ENCODE measurements around the gene CTSE. TPM values are rescaled to one million over a fixed set of nuclear protein-coding genes. Genes with fewer than 3 reads are reported as not detected.
A peak's percentile ranks its signal among the peaks of the same experiment; 100 is the strongest.

The CTSE gene
- polyA plus RNA-seq, 1 donor from 2014 or later = not detected

- no peak overlapping the region for H3K4me3 Mint-ChIP-seq
Observed at GRCh38 chr1:205980237-205980870, 43.3 kb downstream of the CTSE start.

GRCh38 chr1:205979301-205979700, 44.4 kb downstream of the CTSE start:
- peaks cover under 1 to 4% (median 2%) of the 10 kb centered on the region in 3 donors for H3K4me1 Mint-ChIP-seq
- no peaks in the 10 kb centered on the region for H3K36me3 Mint-ChIP-seq
- H3K4me3 Mint-ChIP-seq = no peak overlapping the region
- H3K9me3 Mint-ChIP-seq = peaks cover 0 to 2% (median 0%) of the 10 kb centered on the region in 3 donors
- no peaks in the 10 kb centered on the region for H3K27me3 Mint-ChIP-seq
- H3K27ac Mint-ChIP-seq = no peak overlapping the region

More at GRCh38 chr1:205980237-205980870, 43.3 kb downstream of the CTSE start:
- Mint-ChIP-seq H3K27me3 (no peaks in the 10 kb centered on the region), H3K4me1 (peaks cover 0 to 4% (median 2%) of the 10 kb centered on the region in 3 donors), H3K36me3 (no peaks in the 10 kb centered on the region), H3K27ac (no peak overlapping the region), H3K9me3 (peaks cover 0 to 2% (median 0%) of the 10 kb centered on the region in 3 donors)

GRCh38 chr1:205978676-205979075, 45.0 kb downstream of the CTSE start:
- Mint-ChIP-seq H3K27ac (no peak overlapping the region), H3K27me3 (no peaks in the 10 kb centered on the region), H3K4me1 (peaks cover 2 to 4% (median 3%) of the 10 kb centered on the region in 3 donors), H3K4me3 (no peak overlapping the region), H3K36me3 (no peaks in the 10 kb centered on the region), H3K9me3 (peaks cover 0 to 2% (median 0%) of the 10 kb centered on the region in 3 donors)

- Mint-ChIP-seq H3K4me3 (no peak overlapping the region), H3K36me3 (no peaks in the 10 kb centered on the region), H3K4me1 (peaks cover 2 to 6% (median 4%) of the 10 kb centered on the region in 3 donors), H3K27me3 (no peaks in the 10 kb centered on the region), H3K27ac (no peak overlapping the region), H3K9me3 (peaks cover 0 to 2% (median 0%) of the 10 kb centered on the region in 3 donors)
Observed at GRCh38 chr1:205977402-205978014, 46.2 kb downstream of the CTSE start.

GRCh38 chr1:205976708-205977401, 46.8 kb downstream of the CTSE start:
- no peaks in the 10 kb centered on the region for H3K36me3 Mint-ChIP-seq
- H3K27ac Mint-ChIP-seq = no peak overlapping the region
- H3K4me1 Mint-ChIP-seq = peaks cover 2 to 6% (median 4%) of the 10 kb centered on the region in 3 donors
- peaks cover 0 to 2% (median 0%) of the 10 kb centered on the region in 3 donors for H3K9me3 Mint-ChIP-seq
- no peak overlapping the region for H3K4me3 Mint-ChIP-seq
- no peaks in the 10 kb centered on the region for H3K27me3 Mint-ChIP-seq

GRCh38 chr1:205976036-205976435, 47.7 kb downstream of the CTSE start:
- H3K27ac Mint-ChIP-seq = no peak overlapping the region
- peaks cover 2 to 6% (median 4%) of the 10 kb centered on the region in 3 donors for H3K4me1 Mint-ChIP-seq
- no peak overlapping the region for H3K4me3 Mint-ChIP-seq
- no peaks in the 10 kb centered on the region for H3K9me3 Mint-ChIP-seq
- H3K27me3 Mint-ChIP-seq = no peaks in the 10 kb centered on the region
- no peaks in the 10 kb centered on the region for H3K36me3 Mint-ChIP-seq

GRCh38 chr1:205975387-205975998, 48.2 kb downstream of the CTSE start:
- H3K4me1 Mint-ChIP-seq = peaks cover 2 to 6% (median 4%) of the 10 kb centered on the region in 3 donors
- H3K36me3 Mint-ChIP-seq = no peaks in the 10 kb centered on the region
- H3K27me3 Mint-ChIP-seq = no peaks in the 10 kb centered on the region
- H3K27ac Mint-ChIP-seq = no peak overlapping the region
- no peak overlapping the region for H3K4me3 Mint-ChIP-seq
- H3K9me3 Mint-ChIP-seq = no peaks in the 10 kb centered on the region

GRCh38 chr1:205974712-205975111, 49.0 kb downstream of the CTSE start:
- Mint-ChIP-seq H3K4me3 (peak overlapping the region in 1 of 4 donors; percentile 49), H3K9me3 (no peaks in the 10 kb centered on the region), H3K27me3 (no peaks in the 10 kb centered on the region), H3K27ac (no peak overlapping the region), H3K4me1 (peaks cover 2 to 6% (median 4%) of the 10 kb centered on the region in 3 donors), H3K36me3 (no peaks in the 10 kb centered on the region)

GRCh38 chr1:205973377-205974232, 50.1 kb downstream of the CTSE start:
- H3K27me3 Mint-ChIP-seq = no peaks in the 10 kb centered on the region
- H3K27ac Mint-ChIP-seq = no peak overlapping the region
- H3K4me3 Mint-ChIP-seq = no peak overlapping the region
- H3K4me1 Mint-ChIP-seq = peaks cover 2 to 6% (median 4%) of the 10 kb centered on the region in 3 donors
- H3K9me3 Mint-ChIP-seq = no peaks in the 10 kb centered on the region
- H3K36me3 Mint-ChIP-seq = no peaks in the 10 kb centered on the region

- Mint-ChIP-seq H3K4me3 (no peak overlapping the region), H3K27ac (no peak overlapping the region), H3K36me3 (no peaks in the 10 kb centered on the region), H3K4me1 (peaks cover 2 to 6% (median 4%) of the 10 kb centered on the region in 3 donors), H3K27me3 (no peaks in the 10 kb centered on the region), H3K9me3 (no peaks in the 10 kb centered on the region)
Observed at GRCh38 chr1:205972491-205973168, 51.1 kb downstream of the CTSE start.

GRCh38 chr1:205972081-205972480, 51.6 kb downstream of the CTSE start:
- Mint-ChIP-seq H3K27ac (no peak overlapping the region), H3K27me3 (no peaks in the 10 kb centered on the region), H3K4me3 (no peak overlapping the region), H3K4me1 (peaks cover 0 to 6% (median 0%) of the 10 kb centered on the region in 3 donors), H3K9me3 (no peaks in the 10 kb centered on the region), H3K36me3 (no peaks in the 10 kb centered on the region)

- Mint-ChIP-seq H3K4me1 (peaks cover 0 to 6% (median 0%) of the 10 kb centered on the region in 3 donors), H3K27ac (no peak overlapping the region), H3K27me3 (no peaks in the 10 kb centered on the region), H3K36me3 (no peaks in the 10 kb centered on the region), H3K4me3 (no peak overlapping the region), H3K9me3 (no peaks in the 10 kb centered on the region)
Observed at GRCh38 chr1:205971082-205971481, 52.6 kb downstream of the CTSE start.

- Mint-ChIP-seq H3K9me3 (no peaks in the 10 kb centered on the region), H3K36me3 (no peaks in the 10 kb centered on the region), H3K27me3 (no peaks in the 10 kb centered on the region), H3K27ac (no peak overlapping the region), H3K4me1 (peaks cover 0 to 6% (median 0%) of the 10 kb centered on the region in 3 donors), H3K4me3 (no peak overlapping the region)
Observed at GRCh38 chr1:205970486-205970885, 53.2 kb downstream of the CTSE start.

GRCh38 chr1:205969229-205969628, 54.5 kb downstream of the CTSE start:
- no peak overlapping the region for H3K4me3 Mint-ChIP-seq
- peaks cover 0 to 5% (median 0%) of the 10 kb centered on the region in 3 donors for H3K4me1 Mint-ChIP-seq
- H3K9me3 Mint-ChIP-seq = no peaks in the 10 kb centered on the region
- no peaks in the 10 kb centered on the region for H3K36me3 Mint-ChIP-seq
- no peaks in the 10 kb centered on the region for H3K27me3 Mint-ChIP-seq
- no peak overlapping the region for H3K27ac Mint-ChIP-seq

Measured in IgD-negative memory B cell (primary cell).